ENCODE results near the gene LRP1.

Gene LRP1

GRCh38 chr12:57142121-57142520, 13.8 kb downstream of the LRP1 start:
- POLR2A ChIA-PET, result interaction anchor here (2.1 kb wide), 1 partner anchor 14 kb away, joined by 5 read pairs; the partner anchor contains the start of gene LRP1
- CTCF ChIA-PET, result interaction anchor here (0.7 to 0.8 kb wide), 2 partner anchors 18 to 34 kb away, joined by 3 read pairs; no protein-coding TSS in a partner anchor
- no peak for DNase-seq (ENCODE audit: extremely low spot score)
- TF ChIP-seq SUZ12 (IDR thresholded peaks at IDR 0.05) (no peak), NFRKB (IDR thresholded peaks at IDR 0.05) (no peak)

- POLR2A ChIA-PET, result interaction anchor here (2.1 kb wide), 1 partner anchor 15 kb away, joined by 5 read pairs; the partner anchor contains the start of gene LRP1
- TF ChIP-seq FOXM1 (IDR thresholded peaks at IDR 0.05; ENCODE audit: borderline replicate concordance), result no peak
- CTCF ChIA-PET, result no interaction called here
- no peak for DNase-seq (ENCODE audit: extremely low spot score)
These were observed 14.4 kb downstream of the LRP1 start for GRCh38 chr12:57142727-57143126.

- CTCF ChIA-PET, result interaction anchor here (1.0 kb wide), 1 partner anchor 32 kb away, joined by 3 read pairs; no protein-coding TSS in a partner anchor
- POLR2A ChIA-PET, result no interaction called here
- DNase-seq (ENCODE audit: extremely low spot score), result no peak
- no peak for TF ChIP-seq CTBP1 (IDR thresholded peaks at IDR 0.05; ENCODE audit: borderline replicate concordance)
- TF ChIP-seq ELF4 (IDR thresholded peaks at IDR 0.05), result no peak
- no peak for TF ChIP-seq FOXM1 (IDR thresholded peaks at IDR 0.05; ENCODE audit: borderline replicate concordance)
- no peak for TF ChIP-seq BHLHE40 (IDR thresholded peaks at IDR 0.05; ENCODE audit: borderline replicate concordance)
These were observed 15.2 kb downstream of the LRP1 start for GRCh38 chr12:57143454-57143853.

GRCh38 chr12:57145460-57146059, 17.3 kb downstream of the LRP1 start:
- CTCF ChIA-PET, result no interaction called here
- POLR2A ChIA-PET, result no interaction called here
- TF ChIP-seq TARDBP (IDR thresholded peaks at IDR 0.05), result no peak
- no peak for TF ChIP-seq SP1 (IDR thresholded peaks at IDR 0.05)
- TF ChIP-seq CTBP1 (IDR thresholded peaks at IDR 0.05; ENCODE audit: borderline replicate concordance), result no peak
- no peak for TF ChIP-seq HDGF (IDR thresholded peaks at IDR 0.05; ENCODE audit: borderline replicate concordance)
- TF ChIP-seq ELF4 (IDR thresholded peaks at IDR 0.05), result no peak
- TF ChIP-seq LEF1 (IDR thresholded peaks at IDR 0.05; ENCODE audit: borderline replicate concordance), result no peak
- no peak for TF ChIP-seq ZNF384 (IDR thresholded peaks at IDR 0.05)
- no peak for TF ChIP-seq NFRKB (IDR thresholded peaks at IDR 0.05)
- no peak for TF ChIP-seq L3MBTL2 (conservative IDR thresholded peaks at IDR 0.05)
- TF ChIP-seq FOXK2 (IDR thresholded peaks at IDR 0.05), result no peak
- TF ChIP-seq FOXA1 (IDR thresholded peaks at IDR 0.05), result no peak
- TF ChIP-seq BHLHE40 (IDR thresholded peaks at IDR 0.05; ENCODE audit: borderline replicate concordance), result no peak
- no peak for TF ChIP-seq ARNT (IDR thresholded peaks at IDR 0.05)
- TF ChIP-seq SUZ12 (IDR thresholded peaks at IDR 0.05), result no peak
- TF ChIP-seq FOXM1 (IDR thresholded peaks at IDR 0.05; ENCODE audit: borderline replicate concordance), result no peak
- TF ChIP-seq PKNOX1 (IDR thresholded peaks at IDR 0.05), result no peak
- no peak for DNase-seq (ENCODE audit: extremely low spot score)

GRCh38 chr12:57146092-57146491, 17.8 kb downstream of the LRP1 start:
- ChIA-PET POLR2A (no interaction called here), CTCF (interaction anchor here (0.7 kb wide), 1 partner anchor 22 kb away, joined by 3 read pairs; no protein-coding TSS in a partner anchor)
- TF ChIP-seq PKNOX1 (IDR thresholded peaks at IDR 0.05) (no peak), ZNF384 (IDR thresholded peaks at IDR 0.05) (no peak), FOXK2 (IDR thresholded peaks at IDR 0.05) (no peak), FOXM1 (IDR thresholded peaks at IDR 0.05; ENCODE audit: borderline replicate concordance) (no peak), FOXA1 (IDR thresholded peaks at IDR 0.05) (no peak), TARDBP (IDR thresholded peaks at IDR 0.05) (no peak)
- DNase-seq (ENCODE audit: extremely low spot score), result no peak

- ChIA-PET CTCF (interaction anchor here (0.6 kb wide), 1 partner anchor 22 kb away, joined by 3 read pairs; no protein-coding TSS in a partner anchor), POLR2A (no interaction called here)
- no peak for DNase-seq (ENCODE audit: extremely low spot score)
- TF ChIP-seq NFRKB (IDR thresholded peaks at IDR 0.05) (no peak), ZNF384 (IDR thresholded peaks at IDR 0.05) (no peak), TARDBP (IDR thresholded peaks at IDR 0.05) (no peak), HDGF (IDR thresholded peaks at IDR 0.05; ENCODE audit: borderline replicate concordance) (no peak), SUZ12 (IDR thresholded peaks at IDR 0.05) (no peak), ELF4 (IDR thresholded peaks at IDR 0.05) (no peak), FOXK2 (IDR thresholded peaks at IDR 0.05) (no peak), CTBP1 (IDR thresholded peaks at IDR 0.05; ENCODE audit: borderline replicate concordance) (no peak), PKNOX1 (IDR thresholded peaks at IDR 0.05) (no peak), SP1 (IDR thresholded peaks at IDR 0.05) (no peak)
These were observed 19.0 kb downstream of the LRP1 start, which contains the start of gene LRP1-AS for GRCh38 chr12:57146961-57147944. TSS of gene LRP1-AS (minus strand) at chr12:57147619.

Data from HEK293T (cell line).